Liver (tissue), 3 donors: ENCODE results near the gene ADK.

Experiments
- ATF3 ChIP-seq: IDR thresholded peaks from 2 replicates; pipeline ENCODE4 v1.6.1; 2016; ENCODE audit warnings: antibody characterized with exemption
- CTCF ChIP-seq: fragments of 150-350 bp; IDR thresholded peaks from 2 replicates; pipeline ENCODE4 v1.5.1; 2017; ENCODE audit warnings: improper control_type of control experiment, low read depth, low read length; ENCODE audit not compliant: missing input control
- EGR1 ChIP-seq, 2 donors: IDR thresholded peaks; 2 replicates each; pipeline ENCODE4 v1.6.1; 2016 to 2018; ENCODE audit warnings: antibody characterized with exemption in 2 of 2, low read depth in 2 of 2
- FOXA1 ChIP-seq: IDR thresholded peaks from 2 replicates; pipeline ENCODE4 v1.6.1; 2016; ENCODE audit warnings: antibody characterized with exemption
- GABPA ChIP-seq, 2 donors: IDR thresholded peaks in 1 of 2; conservative IDR thresholded peaks in 1 of 2; 2 replicates each; pipeline ENCODE4 v1.6.1; 2016; ENCODE audit warnings: antibody characterized with exemption in 2 of 2, mild to moderate bottlenecking in 1 of 2, moderate library complexity in 1 of 2
- RAD21 ChIP-seq, 2 donors: IDR thresholded peaks; 2 replicates each; pipeline ENCODE4 v1.6.1; 2016; ENCODE audit warnings: antibody characterized with exemption in 2 of 2, mild to moderate bottlenecking in 2 of 2
- REST ChIP-seq: IDR thresholded peaks from 2 replicates; pipeline ENCODE4 v1.6.1; 2016; ENCODE audit warnings: antibody characterized with exemption, mild to moderate bottlenecking
- RXRA ChIP-seq, 2 donors: IDR thresholded peaks; 2 replicates each; pipeline ENCODE4 v1.6.1; 2017 to 2018; ENCODE audit warnings: antibody characterized with exemption in 2 of 2, mild to moderate bottlenecking in 1 of 2
- TAF1 ChIP-seq: conservative IDR thresholded peaks from 2 replicates; pipeline ENCODE4 v1.6.1; 2016; ENCODE audit warnings: antibody characterized with exemption, mild to moderate bottlenecking
- YY1 ChIP-seq: IDR thresholded peaks from 2 replicates; pipeline ENCODE4 v1.6.1; 2016; ENCODE audit warnings: antibody characterized with exemption, mild to moderate bottlenecking
- ZBTB33 ChIP-seq: IDR thresholded peaks from 2 replicates; pipeline ENCODE4 v1.6.1; 2016; ENCODE audit warnings: antibody characterized with exemption
- donor health status: healthy.
- donor health status: healthy.

GRCh38 chr10:74433993-74434392, 283.0 kb downstream of the ADK start:
- no peak for TF ChIP-seq CTCF
- TF ChIP-seq TAF1, result no peak
- no peak for TF ChIP-seq RAD21 (IDR thresholded peaks at IDR 0.05)
- TF ChIP-seq GABPA (IDR thresholded peaks at IDR 0.05 in 1 of 2, conservative IDR thresholded peaks at IDR 0.05 in 1 of 2), result no peak
- TF ChIP-seq ZBTB33, result no peak
- TF ChIP-seq REST, result no peak
- no peak for TF ChIP-seq YY1
- no peak for TF ChIP-seq RXRA (IDR thresholded peaks at IDR 0.05)
- TF ChIP-seq ATF3, result no peak
- TF ChIP-seq FOXA1, result no peak
- TF ChIP-seq EGR1 (IDR thresholded peaks at IDR 0.05; ENCODE audit: low read depth in 2 of 2), result no peak
